Activated CD8-positive, alpha-beta memory T cell treated with anti-CD3 and anti-CD28 coated beads, Interleukin-2, amount 10 ng/mL, durations not matched to agents 7 days and 5 days (primary cell): Measurements from ENCODE around the gene DAZAP2. TPM values are rescaled to one million over a fixed set of nuclear protein-coding genes. Genes with fewer than 3 reads are reported as not detected.
"Not testable (repeated sequence)": the region's sequence is repeated elsewhere in the genome, so short reads cannot be mapped to it uniquely, and the experiment has no call there.

Source experiments
- ATAC-seq: fragments of 150-1000 bp; cut with Tn5 transposase; one replicate; pipeline ENCODE4 v1.10.0; 2021; ENCODE audit warnings: moderate library complexity
- CTCF ChIA-PET: fragments of 350-600 bp; sonication (Branson Sonifier 250); formaldehyde crosslinking; loops from one replicate; lab custom pipeline; 2021; ENCODE audit warnings: antibody characterized with exemption; lab: Charles Lee
- DNase-seq: peaks from one replicate; pipeline ENCODE4 v3.0.0-alpha.2; 2020
- H3K27ac Mint-ChIP-seq: one replicate; pipeline ENCODE4 v1.8.0; 2021; ENCODE audit warnings: mild to moderate bottlenecking, mixed read lengths
- H3K27me3 Mint-ChIP-seq: one replicate; pipeline ENCODE4 v1.8.0; 2021; ENCODE audit warnings: mixed read lengths
- H3K36me3 Mint-ChIP-seq: one replicate; pipeline ENCODE4 v1.8.0; 2021; ENCODE audit warnings: mild to moderate bottlenecking, mixed read lengths
- H3K4me1 Mint-ChIP-seq: one replicate; pipeline ENCODE4 v1.8.0; 2021; ENCODE audit warnings: mixed read lengths
- H3K4me3 Mint-ChIP-seq: one replicate; pipeline ENCODE4 v1.8.0; 2021; ENCODE audit warnings: mild to moderate bottlenecking, moderate library complexity, mixed read lengths
- H3K9me3 Mint-ChIP-seq: one replicate; pipeline ENCODE4 v1.8.0; 2022; ENCODE audit warnings: low read depth, mixed read lengths
- total RNA-seq, 2 experiments: library from RNA; stranded (reverse); gene quantifications; one replicate each; pipeline ENCODE4 v1.2.3, GENCODE V29; 2021

DAZAP2 gene
- total RNA-seq, 2 experiments from 2014 or later: 174 to 181 TPM

DNA sequence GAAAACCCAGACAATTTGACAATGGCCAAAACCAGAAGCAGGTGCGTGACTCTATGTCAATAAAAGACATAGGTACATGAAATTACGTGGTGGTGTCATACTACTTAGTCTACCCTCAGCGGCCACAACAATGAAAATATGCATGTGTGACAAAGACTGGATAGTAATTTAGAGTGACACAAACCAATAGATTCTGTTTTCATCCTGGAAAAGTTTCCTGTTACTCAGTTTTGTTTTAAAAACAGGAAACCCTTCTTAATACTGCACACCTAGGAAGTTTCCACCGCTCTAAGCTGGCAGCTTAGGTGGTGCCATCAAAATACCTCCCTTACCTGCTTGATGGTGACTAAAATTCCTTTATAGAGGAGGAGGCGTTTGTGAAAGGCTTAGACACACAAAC, 35.9 kb upstream of the DAZAP2 start:
- DNase-seq (no peak), ATAC-seq (no peak)
- no peak overlapping the region for H3K27ac Mint-ChIP-seq
- no peaks in the 10 kb centered on the region for H3K9me3 Mint-ChIP-seq
- no peaks in the 10 kb centered on the region for H3K27me3 Mint-ChIP-seq
- no peaks in the 10 kb centered on the region for H3K36me3 Mint-ChIP-seq
- no peak overlapping the region for H3K4me3 Mint-ChIP-seq
- CTCF ChIA-PET: no interaction called here
- H3K4me1 Mint-ChIP-seq: peaks cover 7% of the 10 kb centered on the region

- CTCF ChIA-PET: interaction anchor here (1.6 to 1.9 kb wide), 2 partner anchors 13 to 33 kb away, joined by 3 to 5 read pairs; partner anchors contain the start of genes DAZAP2 and POU6F1
- no peak for ATAC-seq
- H3K9me3 Mint-ChIP-seq: no peaks in the 10 kb centered on the region
- H3K4me1 Mint-ChIP-seq: peaks cover 7% of the 10 kb centered on the region
- DNase-seq: no peak
- no peak overlapping the region for H3K4me3 Mint-ChIP-seq
- H3K27me3 Mint-ChIP-seq: no peaks in the 10 kb centered on the region
- no peaks in the 10 kb centered on the region for H3K36me3 Mint-ChIP-seq
- H3K27ac Mint-ChIP-seq: no peak overlapping the region
These were observed 33.3 kb upstream of the DAZAP2 start for GRCh38 chr12:51205350-51205749.

DNA sequence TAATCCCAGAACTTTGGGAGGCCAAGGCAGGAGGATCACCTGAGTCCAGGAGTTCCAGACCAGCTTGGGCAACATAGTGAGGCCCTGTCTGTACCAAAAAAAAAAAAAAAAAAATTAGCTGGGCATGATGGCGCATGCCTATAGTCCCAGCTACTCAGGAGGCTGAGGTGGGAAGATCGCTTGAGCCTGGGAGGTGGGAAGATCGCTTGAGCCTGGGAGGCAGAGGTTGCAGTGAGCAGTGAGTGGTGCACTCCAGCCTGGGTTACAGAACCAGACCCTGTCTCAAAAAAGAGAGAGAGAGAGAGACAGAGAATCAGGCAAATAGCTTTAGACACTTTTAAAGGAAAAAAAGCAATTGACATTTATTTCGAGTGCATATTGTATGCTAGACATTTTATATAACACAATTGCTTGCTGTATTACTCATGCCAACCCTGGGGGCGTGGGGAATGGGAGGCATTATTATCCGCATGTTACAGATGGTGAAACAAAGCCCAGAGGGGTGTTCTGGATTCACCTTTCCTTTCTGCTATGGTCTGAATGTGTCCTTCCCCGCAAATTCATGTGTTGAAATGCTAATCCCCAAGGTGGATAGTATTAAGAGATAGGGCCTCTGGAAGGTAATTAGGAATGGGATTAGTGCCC, 30.5 kb upstream of the DAZAP2 start:
- peaks cover 3% of the 10 kb centered on the region for H3K4me1 Mint-ChIP-seq
- DNase-seq (no peak), ATAC-seq (no peak)
- H3K4me3 Mint-ChIP-seq: no peak overlapping the region
- no peaks in the 10 kb centered on the region for H3K9me3 Mint-ChIP-seq
- no peaks in the 10 kb centered on the region for H3K27me3 Mint-ChIP-seq
- no peak overlapping the region for H3K27ac Mint-ChIP-seq
- CTCF ChIA-PET: interaction anchor here (0.7 to 0.8 kb wide), 2 partner anchors 10 to 132 kb away, joined by 4 read pairs; partner anchors contain the start of gene POU6F1
- no peaks in the 10 kb centered on the region for H3K36me3 Mint-ChIP-seq

DNA sequence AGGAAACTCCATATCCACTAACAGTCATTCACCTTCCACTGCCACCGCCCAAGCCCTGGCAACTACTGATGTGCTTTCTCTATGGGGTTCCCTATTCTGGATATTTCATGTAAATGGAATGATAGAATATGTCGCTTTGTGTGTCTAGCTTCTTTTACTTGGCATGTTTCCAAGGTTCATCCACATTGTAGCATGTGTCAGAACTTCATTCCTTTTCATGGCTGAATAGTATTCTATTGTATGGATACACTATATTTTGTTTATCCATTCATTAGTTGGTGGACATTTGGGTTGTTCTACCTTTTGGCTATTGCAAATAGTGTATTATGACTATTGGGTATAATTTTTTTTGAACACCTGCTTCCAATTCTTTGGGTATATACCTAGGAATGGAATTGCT, 29.4 kb upstream of the DAZAP2 start:
- no peak for DNase-seq
- no peak overlapping the region for H3K27ac Mint-ChIP-seq
- H3K9me3 Mint-ChIP-seq: no peaks in the 10 kb centered on the region
- no peaks in the 10 kb centered on the region for H3K4me1 Mint-ChIP-seq
- CTCF ChIA-PET: no interaction called here
- no peak for ATAC-seq
- H3K36me3 Mint-ChIP-seq: no peaks in the 10 kb centered on the region
- no peaks in the 10 kb centered on the region for H3K27me3 Mint-ChIP-seq
- no peak overlapping the region for H3K4me3 Mint-ChIP-seq

- Mint-ChIP-seq H3K27ac (no peak overlapping the region), H3K27me3 (no peaks in the 10 kb centered on the region), H3K4me1 (no peaks in the 10 kb centered on the region), H3K4me3 (no peak overlapping the region), H3K9me3 (no peaks in the 10 kb centered on the region), H3K36me3 (no peaks in the 10 kb centered on the region)
- DNase-seq (no peak), ATAC-seq (no peak)
- CTCF ChIA-PET: interaction anchor here (0.6 to 1.2 kb wide), 2 partner anchors 85 to 130 kb away, joined by 3 read pairs; no protein-coding TSS in a partner anchor
These were observed 27.8 kb upstream of the DAZAP2 start for GRCh38 chr12:51210690-51211395.

DNA sequence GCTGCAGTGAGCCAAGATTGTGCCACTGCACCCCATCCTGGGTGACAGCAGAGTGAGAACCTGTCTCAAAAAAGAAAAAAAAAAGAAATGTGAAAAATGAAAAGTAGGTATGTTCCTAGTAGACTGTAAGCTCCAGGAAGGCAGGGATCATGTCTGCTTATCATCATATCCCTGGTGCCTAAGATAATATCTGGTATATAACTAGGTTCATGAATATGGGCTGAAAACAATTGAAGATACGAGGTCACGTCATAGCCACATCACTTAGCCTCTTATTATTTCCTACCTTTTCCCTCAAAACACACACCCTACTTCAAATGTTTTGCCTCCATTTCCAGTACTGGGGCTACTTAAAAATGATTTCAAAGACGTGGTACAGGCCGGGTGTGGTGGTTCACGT, 23.7 kb upstream of the DAZAP2 start:
- H3K36me3 Mint-ChIP-seq: no peaks in the 10 kb centered on the region
- DNase-seq (no peak), ATAC-seq (no peak)
- peaks cover 12% of the 10 kb centered on the region for H3K4me1 Mint-ChIP-seq
- H3K4me3 Mint-ChIP-seq: no peak overlapping the region
- no peaks in the 10 kb centered on the region for H3K9me3 Mint-ChIP-seq
- H3K27ac Mint-ChIP-seq: no peak overlapping the region
- CTCF ChIA-PET: no interaction called here
- no peaks in the 10 kb centered on the region for H3K27me3 Mint-ChIP-seq

GRCh38 chr12:51216642-51217041, 22.0 kb upstream of the DAZAP2 start:
- CTCF ChIA-PET: interaction anchor here (1.2 to 2.8 kb wide), 5 partner anchors 9 to 108 kb away, joined by 3 to 19 read pairs (median 4); partner anchors contain the start of gene DAZAP2
- peaks cover 12% of the 10 kb centered on the region for H3K4me1 Mint-ChIP-seq
- no peak for DNase-seq
- H3K27ac Mint-ChIP-seq: no peak overlapping the region
- H3K36me3 Mint-ChIP-seq: no peaks in the 10 kb centered on the region
- H3K27me3 Mint-ChIP-seq: no peaks in the 10 kb centered on the region
- H3K4me3 Mint-ChIP-seq: peak overlapping the region; percentile 47
- no peaks in the 10 kb centered on the region for H3K9me3 Mint-ChIP-seq
- no peak for ATAC-seq

- Mint-ChIP-seq H3K4me1 (peaks cover 12% of the 10 kb centered on the region), H3K9me3 (no peaks in the 10 kb centered on the region), H3K4me3 (peak overlapping the region; percentile 87), H3K36me3 (no peaks in the 10 kb centered on the region), H3K27me3 (no peaks in the 10 kb centered on the region), H3K27ac (peak overlapping the region; percentile 81)
- CTCF ChIA-PET: interaction anchor here (0.6 to 2.8 kb wide), 15 partner anchors 9 to 169 kb away, joined by 3 to 19 read pairs (median 4); partner anchors contain the start of genes DAZAP2, LETMD1 and SMAGP
- ATAC-seq (peak; percentile 54), DNase-seq (peak; percentile 60)
These were observed 21.3 kb upstream of the DAZAP2 start for GRCh38 chr12:51217133-51217967.

DNA sequence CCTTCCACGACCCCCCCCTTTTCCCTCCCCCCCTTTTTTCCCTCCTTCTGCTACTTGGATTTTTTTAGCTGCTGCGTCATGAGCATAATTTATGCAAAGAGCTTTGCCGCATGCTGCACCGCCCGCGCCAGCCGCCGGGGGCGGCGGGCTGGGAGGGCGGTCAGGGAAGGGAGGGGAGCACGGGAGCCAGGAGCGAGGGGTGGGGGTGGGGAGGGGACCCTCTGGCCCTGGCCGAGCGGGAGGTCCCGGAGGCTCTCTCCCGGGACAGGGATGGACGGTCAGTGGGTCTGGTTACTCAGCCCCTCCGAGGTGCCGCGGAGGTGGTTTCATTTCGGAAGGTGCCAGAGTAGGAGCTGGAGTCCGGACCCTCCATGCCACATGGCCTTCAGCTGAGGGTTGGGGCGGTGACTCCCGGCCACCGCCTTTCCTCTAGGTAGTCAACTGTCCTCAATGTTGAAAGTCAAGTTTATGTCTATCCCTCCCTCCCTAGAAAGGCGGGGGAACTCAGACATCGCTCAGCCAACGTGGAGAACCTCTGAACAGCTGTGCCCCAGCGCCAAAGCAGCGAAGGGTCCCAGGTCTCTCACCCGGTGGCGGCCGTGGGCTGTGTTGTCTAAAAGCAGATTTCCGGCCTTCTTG, 20.5 kb upstream of the DAZAP2 start, which contains the start of gene POU6F1:
TSS of gene POU6F1 (minus strand) at position 95 of the 639 bp plus-strand sequence. CDS start 11,226 bp downstream, outside the sequence.
- CTCF ChIA-PET: interaction anchor here (0.6 to 2.8 kb wide), 20 partner anchors 10 to 170 kb away, joined by 3 to 19 read pairs (median 4); partner anchors contain the start of genes DAZAP2, LETMD1 and SMAGP
- no peaks in the 10 kb centered on the region for H3K27me3 Mint-ChIP-seq
- peak; percentile 84 for ATAC-seq
- H3K9me3 Mint-ChIP-seq: no peaks in the 10 kb centered on the region
- no peaks in the 10 kb centered on the region for H3K36me3 Mint-ChIP-seq
- peak within 1 kb of the TSS; percentile 87 for H3K4me3 Mint-ChIP-seq
- peak; percentile 74 for DNase-seq
- H3K27ac Mint-ChIP-seq: peak within 1 kb of the TSS; percentile 81
- H3K4me1 Mint-ChIP-seq: peaks cover 12% of the 10 kb centered on the region

DNA sequence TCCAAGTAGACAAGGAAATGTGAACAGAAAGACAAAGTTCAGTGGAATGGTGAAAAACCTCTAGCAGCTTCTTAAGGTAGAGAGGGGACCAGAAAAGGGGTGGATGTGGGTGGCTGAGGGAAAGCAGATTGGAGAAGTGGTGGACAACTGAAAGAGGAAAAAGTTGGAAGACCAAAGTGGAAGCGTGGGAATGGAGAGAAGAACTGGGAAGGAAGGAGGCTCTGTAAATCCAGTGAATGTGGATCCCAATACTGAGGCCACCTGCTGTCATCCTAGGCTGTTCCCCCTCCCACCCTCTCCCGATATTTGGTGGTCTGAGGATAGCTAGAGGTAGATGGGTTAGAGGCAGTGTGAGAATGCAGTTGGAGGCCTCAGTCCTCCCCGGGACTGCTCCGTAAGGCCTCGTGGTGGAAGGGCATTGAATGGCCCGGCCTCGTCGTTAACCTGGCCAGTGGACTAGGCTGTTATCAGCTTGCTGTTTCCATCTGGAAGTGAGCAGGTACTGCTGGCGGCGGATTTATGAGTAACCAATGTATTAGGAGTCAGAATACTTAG, 19.9 kb upstream of the DAZAP2 start:
- H3K4me1 Mint-ChIP-seq: peaks cover 12% of the 10 kb centered on the region
- DNase-seq (no peak), ATAC-seq (no peak)
- H3K27ac Mint-ChIP-seq: peak overlapping the region; percentile 81
- H3K4me3 Mint-ChIP-seq: peak overlapping the region; percentile 87
- H3K36me3 Mint-ChIP-seq: no peaks in the 10 kb centered on the region
- CTCF ChIA-PET: interaction anchor here (0.6 to 2.8 kb wide), 16 partner anchors 11 to 171 kb away, joined by 3 to 19 read pairs (median 4); partner anchors contain the start of genes DAZAP2, LETMD1 and SMAGP
- H3K9me3 Mint-ChIP-seq: no peaks in the 10 kb centered on the region
- no peaks in the 10 kb centered on the region for H3K27me3 Mint-ChIP-seq

DNA sequence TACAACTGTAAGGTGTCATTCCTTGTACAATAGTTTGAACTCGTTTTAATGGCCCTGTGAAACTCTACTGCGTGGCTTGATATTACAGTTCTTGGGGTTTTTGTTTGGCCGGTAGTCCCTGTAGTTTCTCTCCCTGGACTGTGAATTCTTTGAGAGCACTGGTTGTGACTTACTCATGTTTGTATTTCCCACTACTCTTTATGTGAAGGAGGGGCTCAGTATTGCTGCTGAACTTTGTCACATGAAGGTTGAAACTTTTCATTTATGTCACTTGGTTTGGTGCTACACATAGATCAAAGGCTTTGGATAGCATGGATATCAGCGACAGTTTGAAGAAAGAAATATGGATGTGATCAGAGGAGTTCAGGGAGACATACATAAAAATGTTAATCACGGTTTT, 19.3 kb upstream of the DAZAP2 start:
- DNase-seq (no peak), ATAC-seq (no peak)
- H3K36me3 Mint-ChIP-seq: no peaks in the 10 kb centered on the region
- peak overlapping the region; percentile 34 for H3K4me3 Mint-ChIP-seq
- no peaks in the 10 kb centered on the region for H3K27me3 Mint-ChIP-seq
- peaks cover 12% of the 10 kb centered on the region for H3K4me1 Mint-ChIP-seq
- peak overlapping the region; percentile 41 for H3K27ac Mint-ChIP-seq
- H3K9me3 Mint-ChIP-seq: no peaks in the 10 kb centered on the region
- CTCF ChIA-PET: interaction anchor here (1.4 to 2.8 kb wide), 5 partner anchors 11 to 171 kb away, joined by 3 to 19 read pairs (median 6); partner anchors contain the start of genes DAZAP2 and LETMD1

- DNase-seq, H3K4me3 Mint-ChIP-seq, H3K27ac Mint-ChIP-seq, H3K27me3 Mint-ChIP-seq, H3K36me3 Mint-ChIP-seq, ATAC-seq, CTCF ChIA-PET, H3K9me3 Mint-ChIP-seq: not testable (repeated sequence)
- peaks cover 12% of the 10 kb centered on the region for H3K4me1 Mint-ChIP-seq
These were observed 18.8 kb upstream of the DAZAP2 start for GRCh38 chr12:51219857-51220256.
